Activated CD4-positive, alpha-beta T cell treated with anti-CD3 and anti-CD28 coated beads for 36 hours (primary cell): ENCODE measurements around the gene TMEM178A. TPM values are rescaled to one million over a fixed set of nuclear protein-coding genes. Genes with fewer than 3 reads are reported as not detected.

ENCODE experiments used
- ATAC-seq: fragments of 200-7000 bp; cut with Tn5 transposase; one replicate; pipeline ENCODE4 v1.10.0; 2021; ENCODE audit warnings: mild to moderate bottlenecking, moderate library complexity
- CTCF ChIA-PET: fragments of 350-600 bp; sonication (Branson Sonifier 250); formaldehyde crosslinking; loops from one replicate; lab custom pipeline; 2021; ENCODE audit warnings: antibody characterized with exemption; lab: Charles Lee
- POLR2A ChIA-PET: fragments of 350-600 bp; sonication (Branson Sonifier 250); formaldehyde crosslinking; loops from one replicate; lab custom pipeline; 2021; ENCODE audit warnings: antibody characterized with exemption, inconsistent platforms; lab: Charles Lee
- DNase-seq: peaks from one replicate; pipeline ENCODE4 v3.0.0-alpha.2; 2020
- H3K27ac Mint-ChIP-seq: one replicate; pipeline ENCODE4 v1.8.0; 2021; ENCODE audit warnings: mixed read lengths
- H3K27me3 Mint-ChIP-seq: one replicate; pipeline ENCODE4 v1.8.0; 2021; ENCODE audit warnings: mixed read lengths
- H3K36me3 Mint-ChIP-seq: one replicate; pipeline ENCODE4 v1.8.0; 2021; ENCODE audit warnings: low read depth, mixed read lengths
- H3K4me1 Mint-ChIP-seq: one replicate; pipeline ENCODE4 v1.8.0; 2021; ENCODE audit warnings: mixed read lengths
- H3K4me3 Mint-ChIP-seq: one replicate; pipeline ENCODE4 v1.8.0; 2021; ENCODE audit warnings: mild to moderate bottlenecking, moderate library complexity, mixed read lengths
- H3K9me3 Mint-ChIP-seq: one replicate; pipeline ENCODE4 v1.8.0; 2021; ENCODE audit warnings: low read depth, mixed read lengths
- intact Hi-C, 2 experiments: fragments of 100-400 bp; cut with DNase I in 1 of 2; cut with micrococcal nuclease in 1 of 2; formaldehyde crosslinking; loops; one replicate each; pipeline versions ENCODE4 v1.14.2 to v1.15.1; 2022 to 2024; cut with DNase I, micrococcal nuclease
- total RNA-seq, 2 experiments: library from RNA; stranded (reverse); gene quantifications; one replicate each; pipeline ENCODE4 v1.2.3, GENCODE V29; 2021

The TMEM178A gene
- total RNA-seq, 2 experiments from 2014 or later, result 0.21 to 0.39 TPM

GRCh38 chr2:39730685-39731302 lies 65.1 kb downstream of the TMEM178A start:
- H3K9me3 Mint-ChIP-seq, result peaks cover 2% of the 10 kb centered on the region
- H3K27ac Mint-ChIP-seq, result no peak overlapping the region
- POLR2A ChIA-PET, result no interaction called here
- ATAC-seq, result peak; percentile 37
- CTCF ChIA-PET, result interaction anchor here (0.6 to 6.7 kb wide), 9 partner anchors 13 to 784 kb away, joined by 3 to 37 read pairs (median 3); no protein-coding TSS in a partner anchor
- H3K4me1 Mint-ChIP-seq, result peaks cover 11% of the 10 kb centered on the region
- no peak for DNase-seq
- H3K36me3 Mint-ChIP-seq, result peaks cover 24% of the 10 kb centered on the region
- H3K27me3 Mint-ChIP-seq, result peaks cover 3% of the 10 kb centered on the region
- intact Hi-C loops, result loop anchor here (1.0 to 10.0 kb wide), 3 partner anchors 196 to 676 kb away; no protein-coding TSS in a partner anchor
- no peak overlapping the region for H3K4me3 Mint-ChIP-seq

GRCh38 chr2:39731546-39731945 lies 65.8 kb downstream of the TMEM178A start:
- Mint-ChIP-seq H3K4me1 (peaks cover 8% of the 10 kb centered on the region), H3K27me3 (no peaks in the 10 kb centered on the region), H3K9me3 (peaks cover 2% of the 10 kb centered on the region), H3K36me3 (peaks cover 30% of the 10 kb centered on the region), H3K27ac (no peak overlapping the region), H3K4me3 (no peak overlapping the region)
- ATAC-seq (no peak), DNase-seq (no peak)
- intact Hi-C loops, result loop anchor here (10.0 kb wide), 2 partner anchors 197 to 677 kb away; no protein-coding TSS in a partner anchor
- POLR2A ChIA-PET, result no interaction called here
- CTCF ChIA-PET, result interaction anchor here (0.5 to 6.7 kb wide), 6 partner anchors 18 to 785 kb away, joined by 3 to 37 read pairs (median 4); no protein-coding TSS in a partner anchor

- ATAC-seq, result no peak
- Mint-ChIP-seq H3K36me3 (peaks cover 34% of the 10 kb centered on the region), H3K27ac (no peak overlapping the region), H3K4me1 (peaks cover 10% of the 10 kb centered on the region), H3K9me3 (peaks cover 2% of the 10 kb centered on the region), H3K4me3 (no peak overlapping the region), H3K27me3 (no peaks in the 10 kb centered on the region)
- CTCF ChIA-PET, result interaction anchor here (1.0 to 6.7 kb wide), 2 partner anchors 14 to 353 kb away, joined by 4 to 37 read pairs; no protein-coding TSS in a partner anchor
- DNase-seq, result no peak
- POLR2A ChIA-PET, result interaction anchor here (0.7 kb wide), 1 partner anchor 746 kb away, joined by 3 read pairs; no protein-coding TSS in a partner anchor
- intact Hi-C loops, result loop anchor here (10.0 kb wide), 2 partner anchors 198 to 678 kb away; no protein-coding TSS in a partner anchor
Measured at GRCh38 chr2:39732482-39732881, 66.8 kb downstream of the TMEM178A start.

DNA sequence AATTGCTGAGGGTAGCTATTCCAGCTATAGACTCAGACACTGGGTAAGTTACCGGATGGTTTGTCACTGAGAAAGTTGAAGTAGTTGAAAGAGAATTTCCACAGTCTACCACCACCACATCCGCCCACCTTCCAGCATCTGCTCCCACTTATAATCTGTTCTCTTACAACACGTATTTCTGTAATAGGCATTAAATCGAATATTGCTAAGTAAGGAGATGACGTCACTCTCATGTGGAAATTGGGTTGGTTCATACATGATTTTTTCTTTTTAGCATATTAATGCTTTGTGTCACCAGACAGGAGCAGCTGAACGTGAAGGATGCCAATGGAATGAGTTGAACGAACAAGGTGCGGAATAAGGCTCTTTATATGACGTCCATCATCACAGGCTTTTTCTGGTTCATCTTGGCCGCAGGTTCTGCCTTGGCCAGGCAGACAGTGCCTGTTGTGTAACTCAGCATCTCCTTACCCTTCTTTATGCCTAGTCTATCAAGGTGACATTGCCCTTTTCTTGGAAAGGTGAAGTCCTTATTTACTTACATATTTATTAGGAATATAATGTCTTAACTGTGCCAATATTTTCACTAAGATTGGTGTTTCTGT lies 67.5 kb downstream of the TMEM178A start:
- Mint-ChIP-seq H3K36me3 (peaks cover 41% of the 10 kb centered on the region), H3K4me3 (no peak overlapping the region), H3K27me3 (no peaks in the 10 kb centered on the region), H3K27ac (no peak overlapping the region), H3K9me3 (peaks cover under 1% of the 10 kb centered on the region), H3K4me1 (peaks cover 13% of the 10 kb centered on the region)
- ATAC-seq (no peak), DNase-seq (no peak)
- POLR2A ChIA-PET, result interaction anchor here (0.6 kb wide), 1 partner anchor 10 kb away, joined by 3 read pairs; no protein-coding TSS in a partner anchor
- CTCF ChIA-PET, result interaction anchor here (1.0 to 6.7 kb wide), 2 partner anchors 15 to 354 kb away, joined by 4 to 37 read pairs; no protein-coding TSS in a partner anchor
- intact Hi-C loops, result loop anchor here (10.0 kb wide), 2 partner anchors 198 to 678 kb away; no protein-coding TSS in a partner anchor

- peaks cover 9% of the 10 kb centered on the region for H3K4me1 Mint-ChIP-seq
- no peaks in the 10 kb centered on the region for H3K27me3 Mint-ChIP-seq
- no peak overlapping the region for H3K4me3 Mint-ChIP-seq
- DNase-seq (no peak), ATAC-seq (no peak)
- H3K27ac Mint-ChIP-seq, result no peak overlapping the region
- CTCF ChIA-PET, result interaction anchor here (6.7 kb wide), 1 partner anchor 355 kb away, joined by 37 read pairs; no protein-coding TSS in a partner anchor
- H3K36me3 Mint-ChIP-seq, result peaks cover 50% of the 10 kb centered on the region
- no peaks in the 10 kb centered on the region for H3K9me3 Mint-ChIP-seq
- POLR2A ChIA-PET, result no interaction called here
- intact Hi-C loops, result loop anchor here (10.0 kb wide), 2 partner anchors 200 to 680 kb away; no protein-coding TSS in a partner anchor
Measured at GRCh38 chr2:39734445-39734844, 68.7 kb downstream of the TMEM178A start.

DNA sequence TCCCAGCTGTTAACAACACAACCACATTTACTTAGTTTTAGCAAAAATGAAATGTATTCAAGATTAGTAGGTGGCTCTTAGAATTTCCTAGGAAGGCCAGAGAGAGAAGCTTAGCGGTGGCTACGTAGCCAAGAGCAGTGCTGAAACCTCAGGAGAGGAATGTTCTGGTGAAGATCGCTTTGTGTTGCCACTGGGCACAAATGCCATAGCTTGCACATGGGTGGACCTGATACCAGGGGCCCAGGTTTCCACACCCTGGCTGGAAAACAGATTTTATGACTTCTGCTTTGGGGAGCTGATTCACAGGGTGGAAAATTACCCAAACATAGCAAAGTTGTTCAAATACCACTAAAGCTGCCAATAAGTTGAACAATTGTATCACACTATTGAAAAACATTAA lies 69.9 kb downstream of the TMEM178A start:
- DNase-seq (no peak), ATAC-seq (no peak)
- CTCF ChIA-PET, result interaction anchor here (1.2 kb wide), 1 partner anchor 12 kb away, joined by 4 read pairs; no protein-coding TSS in a partner anchor
- Mint-ChIP-seq H3K4me1 (peaks cover 9% of the 10 kb centered on the region), H3K4me3 (no peak overlapping the region), H3K9me3 (no peaks in the 10 kb centered on the region), H3K36me3 (peaks cover 54% of the 10 kb centered on the region), H3K27me3 (no peaks in the 10 kb centered on the region), H3K27ac (no peak overlapping the region)
- intact Hi-C loops, result loop anchor here (10.0 kb wide), 2 partner anchors 201 to 681 kb away; no protein-coding TSS in a partner anchor
- POLR2A ChIA-PET, result no interaction called here

GRCh38 chr2:39736640-39737039 lies 70.9 kb downstream of the TMEM178A start:
- Mint-ChIP-seq H3K36me3 (peaks cover 60% of the 10 kb centered on the region), H3K27me3 (no peaks in the 10 kb centered on the region), H3K9me3 (no peaks in the 10 kb centered on the region), H3K4me3 (no peak overlapping the region), H3K27ac (no peak overlapping the region), H3K4me1 (peaks cover 9% of the 10 kb centered on the region)
- intact Hi-C loops, result loop anchor here (10.0 kb wide), 2 partner anchors 202 to 682 kb away; no protein-coding TSS in a partner anchor
- no peak for ATAC-seq
- DNase-seq, result no peak
- POLR2A ChIA-PET, result no interaction called here
- CTCF ChIA-PET, result no interaction called here

- Mint-ChIP-seq H3K27ac (no peak overlapping the region), H3K36me3 (peaks cover 60% of the 10 kb centered on the region), H3K9me3 (no peaks in the 10 kb centered on the region), H3K4me1 (peaks cover 9% of the 10 kb centered on the region), H3K27me3 (no peaks in the 10 kb centered on the region), H3K4me3 (no peak overlapping the region)
- ChIA-PET CTCF (interaction anchor here (1.9 kb wide), 1 partner anchor 11 kb away, joined by 5 read pairs; no protein-coding TSS in a partner anchor), POLR2A (interaction anchor here (0.5 kb wide), 1 partner anchor 451 kb away, joined by 3 read pairs; no protein-coding TSS in a partner anchor)
- intact Hi-C loops, result loop anchor here (10.0 kb wide), 2 partner anchors 203 to 683 kb away; no protein-coding TSS in a partner anchor
- ATAC-seq, result no peak
- DNase-seq, result no peak
Measured at GRCh38 chr2:39737661-39738060, 71.9 kb downstream of the TMEM178A start.

- no peak for ATAC-seq
- peaks cover 9% of the 10 kb centered on the region for H3K4me1 Mint-ChIP-seq
- no peak overlapping the region for H3K27ac Mint-ChIP-seq
- H3K36me3 Mint-ChIP-seq, result peaks cover 61% of the 10 kb centered on the region
- no peak overlapping the region for H3K4me3 Mint-ChIP-seq
- CTCF ChIA-PET, result interaction anchor here (0.7 to 1.9 kb wide), 3 partner anchors 9 to 67 kb away, joined by 3 to 7 read pairs (median 5); no protein-coding TSS in a partner anchor
- DNase-seq, result no peak
- no peaks in the 10 kb centered on the region for H3K27me3 Mint-ChIP-seq
- no peaks in the 10 kb centered on the region for H3K9me3 Mint-ChIP-seq
- POLR2A ChIA-PET, result no interaction called here
- intact Hi-C loops, result loop anchor here (10.0 kb wide), 2 partner anchors 204 to 684 kb away; no protein-coding TSS in a partner anchor
Measured at GRCh38 chr2:39738936-39739335, 73.2 kb downstream of the TMEM178A start.

DNA sequence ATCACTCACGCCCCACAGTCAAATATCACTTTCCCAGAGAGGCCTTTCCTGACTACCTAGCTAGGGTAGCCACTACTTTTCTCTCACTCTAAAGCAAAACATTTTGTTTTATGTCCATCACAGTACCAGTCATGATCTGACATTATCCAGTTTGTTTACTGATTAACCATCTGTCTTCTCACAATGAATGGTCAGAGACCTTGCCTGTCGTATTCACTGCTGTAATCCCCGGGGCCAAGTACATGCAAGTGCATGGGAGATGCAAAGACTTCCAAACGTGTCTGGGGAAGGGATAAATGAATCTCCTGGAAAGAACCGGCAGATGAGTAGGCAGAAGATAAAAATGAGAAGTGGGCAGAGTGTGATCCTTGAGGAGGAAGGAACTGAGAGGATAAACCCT lies 73.7 kb downstream of the TMEM178A start:
- H3K4me1 Mint-ChIP-seq, result peaks cover 9% of the 10 kb centered on the region
- ChIA-PET POLR2A (no interaction called here), CTCF (interaction anchor here (0.7 to 1.9 kb wide), 3 partner anchors 10 to 68 kb away, joined by 3 to 7 read pairs (median 5); no protein-coding TSS in a partner anchor)
- ATAC-seq, result no peak
- H3K27me3 Mint-ChIP-seq, result no peaks in the 10 kb centered on the region
- H3K36me3 Mint-ChIP-seq, result peaks cover 56% of the 10 kb centered on the region
- H3K4me3 Mint-ChIP-seq, result no peak overlapping the region
- H3K9me3 Mint-ChIP-seq, result no peaks in the 10 kb centered on the region
- no peak overlapping the region for H3K27ac Mint-ChIP-seq
- no peak for DNase-seq
- intact Hi-C loops, result loop anchor here (10.0 kb wide), 2 partner anchors 205 to 685 kb away; no protein-coding TSS in a partner anchor

DNA sequence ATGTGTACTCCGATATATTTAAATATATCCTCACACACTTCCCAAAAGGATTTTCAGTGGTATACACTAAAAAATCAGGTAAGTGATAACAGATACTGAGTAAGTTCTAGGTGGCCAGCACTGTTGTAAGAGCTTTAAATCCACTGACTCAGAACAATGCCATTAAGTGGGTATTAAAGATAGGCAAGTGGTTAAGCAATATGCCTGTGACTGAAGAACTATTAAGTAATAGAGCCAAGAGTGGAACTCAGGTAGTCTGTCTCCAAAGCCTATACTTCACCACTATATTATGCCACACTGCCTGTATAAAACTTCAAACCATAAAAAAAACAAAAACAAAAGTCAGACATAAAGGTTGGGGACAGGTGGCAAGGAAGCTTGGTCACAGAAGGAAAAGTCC lies 76.2 kb downstream of the TMEM178A start:
- ATAC-seq (no peak), DNase-seq (no peak)
- Mint-ChIP-seq H3K36me3 (peaks cover 46% of the 10 kb centered on the region), H3K4me1 (peaks cover 7% of the 10 kb centered on the region), H3K9me3 (no peaks in the 10 kb centered on the region), H3K27me3 (no peaks in the 10 kb centered on the region), H3K4me3 (no peak overlapping the region), H3K27ac (no peak overlapping the region)
- CTCF ChIA-PET, result interaction anchor here (0.5 to 1.5 kb wide), 2 partner anchors 362 to 414 kb away, joined by 3 to 4 read pairs; no protein-coding TSS in a partner anchor
- intact Hi-C loops, result no loop called here
- POLR2A ChIA-PET, result no interaction called here
